HL-60 (cell line): Measurements from ENCODE around the gene FAM186B.

Experiments
- DNase-seq, 2 experiments: peaks; one replicate each; pipeline ENCODE4 v3.0.0-alpha.2; 2010 to 2020; ENCODE audit warnings: low read depth in 1 of 2, low spot score in 1 of 2
- H3K27ac ChIP-seq: fragments of 250-450 bp; sonication (Bioruptor Pico); replicated peaks from 2 replicates; pipeline ENCODE4 v1.5.1; 2020; ENCODE audit warnings: mild to moderate bottlenecking, moderate library complexity
- H3K27me3 ChIP-seq: fragments of 250-450 bp; sonication (Bioruptor Pico); 2 replicates; pipeline ENCODE4 v1.5.1; 2021; ENCODE audit warnings: mild to moderate bottlenecking, moderate library complexity; ENCODE audit not compliant: insufficient read depth, poor library complexity, severe bottlenecking
- H3K4me3 ChIP-seq: replicated peaks from 2 replicates; pipeline ENCODE4 v1.5.1; 2011; ENCODE audit warnings: mild to moderate bottlenecking, control low read depth, low read length; ENCODE audit not compliant: insufficient read depth
- GABPA ChIP-seq: IDR thresholded peaks from 2 replicates; pipeline ENCODE4 v1.6.1; 2012; ENCODE audit warnings: low read depth
- POLR2AphosphoS5 ChIP-seq: IDR thresholded peaks from 2 replicates; pipeline ENCODE4 v1.6.1; 2012; ENCODE audit warnings: low read depth
- SPI1 ChIP-seq: IDR thresholded peaks from 2 replicates; pipeline ENCODE4 v1.6.1; 2012; ENCODE audit warnings: low read depth, mild to moderate bottlenecking, borderline replicate concordance
- TF ChIP-seq, protein P1 (sequence below): IDR thresholded peaks from one replicate; pipeline ENCODE4 v1.5.1; 2011; ENCODE audit warnings: low read length, control low read depth, inconsistent platforms; ENCODE audit not compliant: insufficient read depth
- TF ChIP-seq, protein P2 (sequence below): IDR thresholded peaks from 2 replicates; pipeline ENCODE4 v1.6.1; 2012; ENCODE audit warnings: low read depth; ENCODE audit not compliant: insufficient replicate concordance

The FAM186B gene

DNA sequence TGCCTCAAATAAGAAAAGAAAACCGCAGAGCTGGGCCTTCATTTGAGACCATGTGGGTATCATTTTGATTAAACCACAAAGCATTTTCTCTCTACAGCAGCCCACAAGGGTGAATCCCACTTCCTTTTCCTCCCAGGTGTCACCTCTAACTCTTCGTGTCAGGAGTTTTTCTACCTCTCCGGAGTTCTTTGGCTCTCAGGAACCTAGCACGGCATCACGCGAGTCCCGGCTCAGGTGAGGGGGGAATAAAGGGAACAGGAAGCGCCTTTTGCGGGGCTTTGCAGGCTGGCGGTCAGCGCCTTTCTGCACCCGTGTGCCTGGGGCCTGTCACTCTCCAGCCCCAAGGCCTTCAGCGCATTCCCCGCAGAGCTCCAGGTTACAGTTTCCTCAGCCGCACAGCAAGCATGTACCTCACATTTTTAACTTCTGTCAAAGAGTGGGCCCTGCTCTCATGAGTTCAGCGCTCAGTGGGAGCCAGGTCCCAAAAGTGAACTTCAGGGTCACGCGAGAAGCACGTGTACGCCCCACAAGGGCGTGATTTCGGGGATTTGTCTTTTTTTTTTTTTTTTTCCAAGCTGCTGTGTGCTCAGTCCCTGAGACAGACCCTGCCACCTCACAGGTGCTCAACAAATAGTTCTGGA lies 17.2 kb upstream of the FAM186B start:
- H3K27ac ChIP-seq, result peak overlapping the region; percentile 34
- peak; percentile 20 to 33 for DNase-seq
- H3K27me3 ChIP-seq, result no peaks in the 10 kb centered on the region
- H3K4me3 ChIP-seq, result peak overlapping the region; percentile 51
- TF ChIP-seq GABPA (no peak; the same call in 1 of the 2 replicates), POLR2AphosphoS5 (no peak), SPI1 (0 out of 2 replicates have a peak, but pooled peaks have one; percentile 19)
- TF ChIP-seq, protein P1, sequence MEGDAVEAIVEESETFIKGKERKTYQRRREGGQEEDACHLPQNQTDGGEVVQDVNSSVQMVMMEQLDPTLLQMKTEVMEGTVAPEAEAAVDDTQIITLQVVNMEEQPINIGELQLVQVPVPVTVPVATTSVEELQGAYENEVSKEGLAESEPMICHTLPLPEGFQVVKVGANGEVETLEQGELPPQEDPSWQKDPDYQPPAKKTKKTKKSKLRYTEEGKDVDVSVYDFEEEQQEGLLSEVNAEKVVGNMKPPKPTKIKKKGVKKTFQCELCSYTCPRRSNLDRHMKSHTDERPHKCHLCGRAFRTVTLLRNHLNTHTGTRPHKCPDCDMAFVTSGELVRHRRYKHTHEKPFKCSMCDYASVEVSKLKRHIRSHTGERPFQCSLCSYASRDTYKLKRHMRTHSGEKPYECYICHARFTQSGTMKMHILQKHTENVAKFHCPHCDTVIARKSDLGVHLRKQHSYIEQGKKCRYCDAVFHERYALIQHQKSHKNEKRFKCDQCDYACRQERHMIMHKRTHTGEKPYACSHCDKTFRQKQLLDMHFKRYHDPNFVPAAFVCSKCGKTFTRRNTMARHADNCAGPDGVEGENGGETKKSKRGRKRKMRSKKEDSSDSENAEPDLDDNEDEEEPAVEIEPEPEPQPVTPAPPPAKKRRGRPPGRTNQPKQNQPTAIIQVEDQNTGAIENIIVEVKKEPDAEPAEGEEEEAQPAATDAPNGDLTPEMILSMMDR, result no peak
- TF ChIP-seq, protein P2, sequence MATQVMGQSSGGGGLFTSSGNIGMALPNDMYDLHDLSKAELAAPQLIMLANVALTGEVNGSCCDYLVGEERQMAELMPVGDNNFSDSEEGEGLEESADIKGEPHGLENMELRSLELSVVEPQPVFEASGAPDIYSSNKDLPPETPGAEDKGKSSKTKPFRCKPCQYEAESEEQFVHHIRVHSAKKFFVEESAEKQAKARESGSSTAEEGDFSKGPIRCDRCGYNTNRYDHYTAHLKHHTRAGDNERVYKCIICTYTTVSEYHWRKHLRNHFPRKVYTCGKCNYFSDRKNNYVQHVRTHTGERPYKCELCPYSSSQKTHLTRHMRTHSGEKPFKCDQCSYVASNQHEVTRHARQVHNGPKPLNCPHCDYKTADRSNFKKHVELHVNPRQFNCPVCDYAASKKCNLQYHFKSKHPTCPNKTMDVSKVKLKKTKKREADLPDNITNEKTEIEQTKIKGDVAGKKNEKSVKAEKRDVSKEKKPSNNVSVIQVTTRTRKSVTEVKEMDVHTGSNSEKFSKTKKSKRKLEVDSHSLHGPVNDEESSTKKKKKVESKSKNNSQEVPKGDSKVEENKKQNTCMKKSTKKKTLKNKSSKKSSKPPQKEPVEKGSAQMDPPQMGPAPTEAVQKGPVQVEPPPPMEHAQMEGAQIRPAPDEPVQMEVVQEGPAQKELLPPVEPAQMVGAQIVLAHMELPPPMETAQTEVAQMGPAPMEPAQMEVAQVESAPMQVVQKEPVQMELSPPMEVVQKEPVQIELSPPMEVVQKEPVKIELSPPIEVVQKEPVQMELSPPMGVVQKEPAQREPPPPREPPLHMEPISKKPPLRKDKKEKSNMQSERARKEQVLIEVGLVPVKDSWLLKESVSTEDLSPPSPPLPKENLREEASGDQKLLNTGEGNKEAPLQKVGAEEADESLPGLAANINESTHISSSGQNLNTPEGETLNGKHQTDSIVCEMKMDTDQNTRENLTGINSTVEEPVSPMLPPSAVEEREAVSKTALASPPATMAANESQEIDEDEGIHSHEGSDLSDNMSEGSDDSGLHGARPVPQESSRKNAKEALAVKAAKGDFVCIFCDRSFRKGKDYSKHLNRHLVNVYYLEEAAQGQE, result no peak

DNA sequence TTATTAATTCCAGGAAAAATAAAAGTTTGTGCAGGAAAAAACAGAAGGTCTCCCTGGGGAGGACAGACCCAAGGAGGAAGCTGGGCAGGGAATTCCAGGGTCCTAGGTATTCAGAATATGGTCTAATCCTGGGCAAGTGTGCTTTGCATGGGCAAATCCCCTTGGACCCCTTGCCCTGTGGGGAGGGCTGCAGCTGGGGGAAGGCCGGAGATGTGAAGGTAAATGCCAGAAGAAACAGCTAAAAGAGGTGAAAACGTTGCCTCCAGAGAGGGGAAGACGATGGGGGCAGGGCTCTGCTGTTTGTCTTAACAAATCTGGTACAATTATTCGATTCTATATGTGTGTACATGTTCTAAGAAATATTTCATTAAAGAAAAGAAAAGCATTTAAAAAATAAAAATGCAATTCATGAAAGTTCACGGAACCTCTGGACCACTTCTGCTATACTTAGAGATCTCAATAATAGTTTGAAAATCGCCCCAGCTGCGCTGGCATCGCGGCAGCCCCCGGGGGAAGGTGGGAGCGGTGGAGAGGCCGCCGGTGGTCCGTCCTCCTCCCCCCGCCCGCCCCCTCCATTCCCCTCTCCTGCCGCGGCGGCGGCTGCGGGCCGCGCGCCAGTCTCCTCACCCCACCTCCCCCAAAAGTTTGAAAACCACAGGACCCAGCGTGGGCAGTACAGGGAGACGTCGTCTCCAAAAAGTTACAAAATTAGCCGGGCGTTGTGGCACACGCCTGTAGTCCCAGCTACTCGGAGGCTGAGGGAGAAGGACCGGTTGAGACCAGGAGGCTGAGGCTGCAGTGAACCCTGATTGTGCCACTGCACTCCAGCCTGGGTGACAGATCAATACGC lies 16.4 kb upstream of the FAM186B start:
- Histone ChIP-seq H3K27ac (no peak overlapping the region), H3K27me3 (no peaks in the 10 kb centered on the region), H3K4me3 (peak overlapping the region; percentile 51)
- peak in 1 of 2 experiments; percentile 31 for DNase-seq
- TF ChIP-seq POLR2AphosphoS5 (no peak), SPI1 (no peak), GABPA (no peak)
- TF ChIP-seq, protein P2, result no peak
- TF ChIP-seq, protein P1, result no peak

DNA sequence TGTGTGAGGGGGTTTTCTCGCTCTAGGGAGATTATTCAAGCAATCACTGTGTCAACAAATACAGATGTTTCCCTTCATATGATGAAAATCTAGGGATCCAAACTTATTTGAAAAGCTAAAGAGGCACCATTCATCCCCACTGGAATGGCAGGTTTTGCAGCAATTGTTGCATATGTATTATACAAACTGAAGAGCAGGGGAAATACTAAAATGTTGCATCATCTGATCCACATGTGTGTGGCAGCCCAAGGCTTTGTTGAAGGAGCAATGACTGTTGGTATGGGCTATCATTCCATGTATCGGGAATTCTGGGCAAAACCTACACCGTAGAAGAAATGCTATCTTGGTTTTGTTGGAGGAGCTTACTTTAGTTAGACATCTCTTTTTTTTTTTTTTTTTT lies 13.8 kb upstream of the FAM186B start:
- Histone ChIP-seq H3K4me3 (no peak overlapping the region), H3K27me3 (no peaks in the 10 kb centered on the region), H3K27ac (no peak overlapping the region)
- DNase-seq, result no peak
- TF ChIP-seq SPI1, result no peak
- no peak for TF ChIP-seq POLR2AphosphoS5
- TF ChIP-seq, protein P2, result no peak
- TF ChIP-seq, protein P1, result no peak
- TF ChIP-seq GABPA, result no peak
